GM12874 (cell line): ENCODE data around the gene FRMD1.

Experiments used
- CTCF ChIP-seq: IDR thresholded peaks from 2 replicates; pipeline ENCODE4 v1.5.1; 2011; ENCODE audit warnings: low read depth, mild to moderate bottlenecking, control low read depth, low read length, moderate library complexity; ENCODE audit not compliant: insufficient read depth

Gene FRMD1

GRCh38 chr6:168049277-168049676 is 29.7 kb downstream of the FRMD1 start:
- no peak for TF ChIP-seq CTCF

- TF ChIP-seq CTCF, result no peak
Measured at GRCh38 chr6:168048724-168049025, 30.3 kb downstream of the FRMD1 start.

GRCh38 chr6:168047841-168048723 is 30.9 kb downstream of the FRMD1 start:
- no peak for TF ChIP-seq CTCF

- no peak for TF ChIP-seq CTCF
Measured at GRCh38 chr6:168046696-168047095, 32.3 kb downstream of the FRMD1 start.

GRCh38 chr6:168045706-168046620 is 33.0 kb downstream of the FRMD1 start:
- no peak for TF ChIP-seq CTCF

GRCh38 chr6:168045141-168045691 is 33.8 kb downstream of the FRMD1 start:
- TF ChIP-seq CTCF, result no peak

- TF ChIP-seq CTCF, result no peak
Measured at GRCh38 chr6:168044521-168045130, 34.4 kb downstream of the FRMD1 start.
